Measurements from ENCODE around the gene PRAC1. TPM values are rescaled to one million over a fixed set of nuclear protein-coding genes. Genes with fewer than 3 reads are reported as not detected.
A peak's percentile ranks its signal among the peaks of the same experiment; 100 is the strongest.

PRAC1 gene
- polyA plus RNA-seq, 4 donors: not detected

DNA sequence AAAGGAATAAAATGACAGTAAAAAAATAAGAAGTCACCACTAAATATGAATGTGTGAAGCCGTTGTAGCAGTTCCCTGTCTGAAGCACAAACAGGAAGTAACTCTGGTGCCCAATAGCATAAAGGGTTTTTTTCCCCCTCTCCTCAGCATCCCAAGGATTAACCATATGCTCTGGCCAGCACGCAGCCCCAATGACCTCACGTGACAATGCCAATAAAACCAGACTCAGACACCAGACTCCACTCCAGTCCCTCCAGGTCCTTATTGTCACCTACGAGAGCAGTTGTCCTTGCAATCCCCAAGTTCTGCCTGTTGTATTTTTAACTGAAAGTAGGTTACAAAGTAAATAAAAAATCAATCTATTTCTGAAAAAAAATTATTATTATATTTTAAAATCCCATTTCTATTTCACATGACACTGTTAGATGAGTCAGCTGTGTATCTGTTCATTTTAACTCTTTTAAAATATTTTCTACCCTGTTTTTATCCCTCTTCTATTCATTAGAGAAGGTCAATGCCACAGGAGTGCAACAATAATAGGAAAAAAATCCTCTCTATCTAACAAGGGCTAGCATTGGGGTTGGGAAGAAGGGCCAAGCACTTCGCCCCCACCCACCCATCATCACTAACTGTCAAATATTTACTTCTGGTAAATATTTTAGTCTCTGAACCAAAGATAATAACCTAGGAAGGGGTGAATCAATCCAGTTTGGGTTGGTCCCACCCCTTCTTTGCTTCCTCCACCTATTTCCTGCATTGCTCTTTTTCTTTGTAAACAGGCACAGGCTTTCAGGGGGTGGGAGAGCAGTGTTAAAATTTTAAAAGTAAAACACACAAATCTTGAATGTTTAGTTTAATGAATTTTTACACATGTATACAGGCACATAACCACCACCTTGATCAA, 6.6 kb downstream of the PRAC1 start:
- no peak for DNase-seq (ENCODE audit: low read depth in 4 of 4, low spot score in 2 of 4)

DNA sequence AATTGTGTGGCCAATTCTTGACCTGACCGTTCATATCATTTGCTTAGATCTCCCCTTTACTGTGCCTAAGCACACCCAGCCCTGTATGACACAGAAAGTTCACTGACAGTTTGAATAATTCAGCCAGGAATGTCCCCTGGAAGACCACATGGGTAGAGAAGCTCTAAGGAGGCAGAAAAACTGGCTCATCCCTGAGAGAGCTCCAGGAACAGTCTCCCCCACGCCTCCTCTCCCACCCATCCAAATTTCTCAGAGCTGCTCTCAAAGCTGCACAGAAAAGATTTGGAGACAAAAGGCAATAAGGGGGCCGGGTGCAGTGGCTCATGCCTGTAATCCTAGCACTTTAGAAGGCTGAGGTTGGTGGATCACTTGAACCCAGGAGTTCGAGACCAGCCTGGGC, 11.2 kb downstream of the PRAC1 start:
- no peak for DNase-seq (ENCODE audit: low read depth in 4 of 4, low spot score in 2 of 4)

- no peak for DNase-seq (ENCODE audit: low read depth in 4 of 4, low spot score in 2 of 4)
These were observed 17.7 kb downstream of the PRAC1 start for GRCh38 chr17:48704361-48705248.

DNA sequence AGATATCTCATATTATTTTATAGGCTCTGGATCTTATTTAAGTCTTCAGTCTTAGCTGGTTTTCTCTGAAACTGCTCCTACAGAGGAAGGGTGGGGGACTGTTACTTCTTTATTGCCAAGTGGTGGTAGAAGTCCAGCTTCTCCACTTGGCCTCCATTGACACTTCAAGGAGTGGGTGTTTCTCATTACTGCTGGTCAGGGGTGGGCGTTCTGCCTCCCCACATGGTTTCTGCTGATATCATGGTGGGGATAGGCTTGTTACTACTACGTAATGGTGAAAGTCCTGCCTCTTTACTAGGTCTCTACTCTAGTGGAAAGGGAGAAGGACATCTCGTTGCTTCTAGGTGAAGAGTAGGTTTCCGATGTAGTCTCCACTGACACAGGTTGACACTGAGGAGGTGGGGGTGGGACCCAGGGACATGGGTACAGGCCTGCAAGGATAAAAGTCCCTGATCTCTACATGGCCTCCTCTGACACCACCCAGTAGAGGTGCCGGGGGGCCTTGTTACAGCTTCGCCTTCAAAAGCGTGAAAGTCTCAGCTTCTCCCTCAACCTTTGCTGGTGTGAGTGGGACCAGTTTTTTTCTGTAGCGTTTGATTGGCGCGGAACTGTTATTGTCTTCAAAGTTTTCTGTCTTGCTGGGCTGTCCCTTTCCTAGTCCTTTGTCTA, 20.3 kb downstream of the PRAC1 start:
- no peak for DNase-seq (ENCODE audit: low read depth in 4 of 4, low spot score in 2 of 4)

DNA sequence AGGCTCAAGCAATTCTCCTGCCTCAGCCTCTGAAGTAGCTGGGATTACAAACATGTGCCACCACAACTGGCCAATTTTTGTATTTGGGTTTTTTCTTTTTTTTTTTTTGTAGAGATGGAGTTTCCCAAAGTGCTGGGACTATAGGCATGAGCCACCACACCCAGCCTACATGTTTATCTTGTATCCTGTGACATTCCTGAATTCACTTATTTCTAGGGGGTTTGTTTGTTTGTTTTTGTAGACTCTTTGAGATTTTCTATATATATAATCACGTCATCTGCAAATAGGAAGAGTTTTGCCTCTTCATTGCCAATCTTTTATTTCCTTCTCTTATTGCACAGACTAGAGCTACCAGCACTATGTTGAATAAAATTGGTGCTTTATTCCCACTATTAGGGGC, 29.1 kb downstream of the PRAC1 start:
- DNase-seq (ENCODE audit: low read depth in 4 of 4, low spot score in 2 of 4): no peak

DNA sequence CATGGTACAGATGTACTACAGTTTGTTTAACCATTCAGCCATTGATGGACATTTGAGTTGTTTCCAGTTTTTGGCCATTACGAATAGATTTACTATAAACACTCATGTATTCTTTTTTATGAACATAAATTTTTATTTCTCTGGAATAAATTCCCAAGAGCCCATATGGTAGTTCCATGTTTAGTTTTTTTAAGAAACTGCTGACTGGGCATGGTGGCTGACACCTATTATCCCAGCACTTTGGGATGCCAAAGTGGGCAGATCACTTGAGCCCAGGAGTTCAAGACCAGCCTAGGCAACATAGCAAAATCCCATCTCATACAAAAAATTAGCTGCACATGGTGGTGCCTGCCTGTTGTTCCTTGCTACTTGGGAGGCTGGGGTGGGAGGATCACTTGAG, 30.3 kb downstream of the PRAC1 start:
- DNase-seq (ENCODE audit: low read depth in 4 of 4, low spot score in 2 of 4): no peak

GRCh38 chr17:48690655-48691054, 31.7 kb downstream of the PRAC1 start:
- DNase-seq (ENCODE audit: low read depth in 4 of 4, low spot score in 2 of 4): no peak

DNA sequence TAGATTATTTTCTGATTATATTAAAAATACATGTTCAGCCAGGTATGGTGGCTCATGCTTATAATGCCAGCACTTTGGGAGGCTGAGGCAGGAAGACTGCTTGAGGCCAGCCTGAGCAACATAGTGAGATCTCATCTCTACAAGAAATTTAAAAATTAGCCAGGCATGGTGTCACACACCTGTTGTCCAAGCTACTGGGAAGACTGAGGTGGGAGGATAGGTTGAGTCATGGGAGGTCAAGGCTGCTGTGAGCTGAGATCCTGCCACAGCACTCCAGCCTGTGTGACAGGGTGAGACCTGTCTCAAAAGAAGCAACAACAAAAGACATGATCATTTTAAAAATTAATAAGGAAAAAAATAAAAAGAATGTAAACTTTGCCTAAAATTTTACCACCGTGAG, 40.7 kb downstream of the PRAC1 start:
- no peak for DNase-seq (ENCODE audit: low read depth in 4 of 4, low spot score in 2 of 4)

DNA sequence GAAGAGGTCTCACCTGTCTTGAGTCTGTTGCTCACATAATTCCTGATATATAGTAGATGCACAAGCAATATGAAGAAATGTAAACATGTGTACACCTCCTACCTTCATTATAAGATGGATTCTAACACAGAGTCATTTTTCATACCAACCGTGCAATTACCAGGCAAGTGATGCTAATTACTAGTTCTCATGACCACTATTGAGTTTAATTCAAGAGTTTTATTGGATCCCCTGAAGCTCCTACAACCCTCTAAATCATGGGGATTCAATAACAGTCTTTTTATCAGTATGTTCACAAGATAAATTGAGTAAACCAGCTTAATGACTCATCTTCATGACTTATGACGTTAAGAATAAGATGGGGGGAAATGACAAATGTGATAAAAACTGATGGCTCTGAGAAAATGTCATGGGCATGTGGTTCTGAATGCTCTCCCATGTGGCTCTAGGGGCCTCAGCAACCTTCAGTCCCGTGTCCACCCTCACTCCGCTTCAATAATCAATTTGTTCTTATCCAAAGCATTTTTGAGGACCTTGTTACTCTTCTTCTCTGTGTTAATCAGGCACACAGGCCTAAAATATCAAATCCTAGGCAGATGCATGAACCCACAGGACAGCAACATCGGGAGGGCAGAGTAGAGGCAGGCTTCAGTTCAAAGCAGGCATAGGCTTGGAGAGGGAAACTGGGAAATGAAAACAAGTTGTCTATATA, 42.8 kb downstream of the PRAC1 start:
- DNase-seq (ENCODE audit: low read depth in 4 of 4, low spot score in 2 of 4): no peak

DNA sequence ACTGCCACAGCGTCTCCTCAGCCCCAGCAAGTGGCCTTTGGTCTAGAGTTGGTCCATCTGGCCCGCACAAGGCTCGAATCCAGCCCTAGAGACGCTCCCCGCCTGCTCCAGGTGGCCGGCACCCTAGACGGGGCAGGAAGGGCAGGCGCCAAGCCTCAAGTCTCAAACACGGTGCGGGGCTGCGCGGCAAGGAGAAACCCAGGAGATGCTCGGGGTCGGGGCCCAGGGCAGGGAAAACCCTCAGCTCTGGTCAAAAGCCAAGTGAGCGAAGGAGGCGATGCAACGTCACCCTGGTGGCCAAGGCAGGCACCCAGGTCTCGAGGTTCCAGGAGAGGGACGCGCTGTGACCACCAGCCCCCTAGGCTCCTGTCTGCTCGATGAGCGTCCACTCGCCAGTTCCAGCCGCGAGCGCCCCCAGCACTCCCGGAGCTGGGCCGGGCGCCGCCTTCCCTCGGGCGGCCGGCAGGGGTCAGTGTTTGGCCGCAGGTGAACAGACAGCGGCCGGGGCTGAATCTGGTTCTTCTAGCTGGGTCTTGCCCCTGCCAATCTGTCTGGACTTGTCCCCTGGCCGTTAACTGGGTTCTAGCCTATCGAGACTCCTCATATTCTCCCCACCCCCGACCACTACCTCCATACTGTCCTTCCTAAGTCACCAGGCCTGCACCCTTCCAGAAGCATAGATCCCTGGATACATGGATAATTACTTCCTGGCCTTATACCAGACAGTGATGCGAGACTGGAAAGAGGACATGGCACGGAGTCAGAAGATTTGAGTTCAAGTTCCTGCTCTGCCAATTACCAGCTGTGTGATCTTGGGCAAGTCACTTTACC, 44.0 kb downstream of the PRAC1 start:
- peak in 3 of 4 donors; percentile 42 to 51 (median 48) for DNase-seq (ENCODE audit: low read depth in 4 of 4, low spot score in 2 of 4)

- no peak for DNase-seq (ENCODE audit: low read depth in 4 of 4, low spot score in 2 of 4)
These were observed 45.3 kb downstream of the PRAC1 start for GRCh38 chr17:48676963-48677558.

DNA sequence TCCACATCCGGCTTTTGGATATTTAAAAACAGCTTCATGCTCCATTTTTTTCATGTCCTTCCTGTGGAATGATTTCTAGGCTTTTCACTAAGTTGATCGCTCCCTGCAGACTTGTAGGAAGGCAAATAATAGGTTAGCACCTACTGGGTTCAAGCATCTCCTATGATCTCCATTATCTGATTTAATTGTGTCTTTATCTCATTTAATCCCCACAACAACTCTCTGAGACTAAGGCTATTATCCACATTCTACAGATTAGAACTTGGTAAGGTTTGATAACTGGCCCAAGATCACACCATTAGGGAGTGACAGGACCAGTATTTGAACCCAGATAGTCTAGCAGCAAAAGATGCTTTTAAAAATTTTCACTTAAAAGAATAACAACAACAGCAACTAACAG, 50.0 kb downstream of the PRAC1 start:
- no peak for DNase-seq (ENCODE audit: low read depth in 4 of 4, low spot score in 2 of 4)

Other genes starting within 250 kb of the PRAC1 start
- gene HOXB1, start 191.5 kb downstream of the PRAC1 start, polyA plus RNA-seq (ENCODE audit: insufficient read length in 4 of 4): under 1 TPM; 0.17 to 0.58 (median 0.40) TPM
- 10 to 100 TPM; 42.3 to 63.0 (median 53.9) TPM for gene HOXB2, start 177.4 kb downstream of the PRAC1 start, polyA plus RNA-seq (ENCODE audit: insufficient read length in 4 of 4)
- 10 to 100 TPM in 2 of 4 donors, 1 to 10 TPM in 2; 6.8 to 22.8 (median 14.5) TPM for gene HOXB4, start 144.2 kb downstream of the PRAC1 start, polyA plus RNA-seq (ENCODE audit: insufficient read length in 4 of 4)
- gene HOXB3, start 132.3 kb downstream of the PRAC1 start, polyA plus RNA-seq (ENCODE audit: insufficient read length in 4 of 4): 100 to 1,000 TPM; 112 to 237 (median 181) TPM
- 10 to 100 TPM; 23.9 to 51.6 (median 37.1) TPM for gene HOXB5, start 128.7 kb downstream of the PRAC1 start, polyA plus RNA-seq (ENCODE audit: insufficient read length in 4 of 4)
- gene HOXB6, start 117.5 kb downstream of the PRAC1 start, polyA plus RNA-seq (ENCODE audit: insufficient read length in 4 of 4): 100 to 1,000 TPM in 2 of 4 donors, 10 to 100 TPM in 2; 67.8 to 159 (median 116) TPM
- gene HOXB7, start 111.5 kb downstream of the PRAC1 start, polyA plus RNA-seq (ENCODE audit: insufficient read length in 4 of 4): 10 to 100 TPM; 45.7 to 64.9 (median 51.8) TPM
- gene HOXB8, start 107.2 kb downstream of the PRAC1 start, polyA plus RNA-seq (ENCODE audit: insufficient read length in 4 of 4): 10 to 100 TPM; 38.8 to 60.8 (median 58.2) TPM
- 10 to 100 TPM; 57.8 to 70.4 (median 64.7) TPM for gene HOXB9, start 96.2 kb downstream of the PRAC1 start, polyA plus RNA-seq (ENCODE audit: insufficient read length in 4 of 4)
- not detected for gene PRAC2, start 667 bp upstream of the PRAC1 start, polyA plus RNA-seq (ENCODE audit: insufficient read length in 4 of 4)
- gene HOXB13, start 6.2 kb upstream of the PRAC1 start, polyA plus RNA-seq (ENCODE audit: insufficient read length in 4 of 4): not detected
- gene TTLL6, start 94.7 kb upstream of the PRAC1 start, polyA plus RNA-seq (ENCODE audit: insufficient read length in 4 of 4): under 1 TPM; 0.35 to 0.60 (median 0.47) TPM
- gene CALCOCO2, start 108.5 kb upstream of the PRAC1 start, polyA plus RNA-seq (ENCODE audit: insufficient read length in 4 of 4): 10 to 100 TPM; 61.7 to 94.5 (median 82.6) TPM
- gene ATP5MC1, start 170.3 kb upstream of the PRAC1 start, polyA plus RNA-seq (ENCODE audit: insufficient read length in 4 of 4): 100 to 1,000 TPM; 142 to 168 (median 153) TPM
- 100 to 1,000 TPM in 1 of 4 donors, 10 to 100 TPM in 3; 90.3 to 111 (median 96.7) TPM for gene UBE2Z, start 185.9 kb upstream of the PRAC1 start, polyA plus RNA-seq (ENCODE audit: insufficient read length in 4 of 4)
- gene SNF8, start 222.3 kb upstream of the PRAC1 start, polyA plus RNA-seq (ENCODE audit: insufficient read length in 4 of 4): 100 to 1,000 TPM in 3 of 4 donors, 10 to 100 TPM in 1; 88.9 to 109 (median 106) TPM
- gene GIP, start 246.1 kb upstream of the PRAC1 start, polyA plus RNA-seq (ENCODE audit: insufficient read length in 4 of 4): not detected